Progenitor cell of endocrine pancreas (in vitro differentiated cells): ENCODE data around the gene PJA1. TPM values are rescaled to one million over a fixed set of nuclear protein-coding genes. Genes with fewer than 3 reads are reported as not detected.

Source experiments
- DNase-seq: peaks from one replicate; pipeline ENCODE4 v3.0.0; 2021; ENCODE audit warnings: low spot score; ENCODE audit not compliant: unreplicated experiment
- H3K27ac Mint-ChIP-seq: 2 replicates; pipeline ENCODE4 v1.8.0; 2021; ENCODE audit warnings: mild to moderate bottlenecking, moderate library complexity, mixed read lengths
- H3K27me3 Mint-ChIP-seq: 2 replicates; pipeline ENCODE4 v1.8.0; 2021; ENCODE audit warnings: mixed read lengths
- H3K36me3 Mint-ChIP-seq: 2 replicates; pipeline ENCODE4 v1.8.0; 2022; ENCODE audit warnings: mixed read lengths; ENCODE audit not compliant: insufficient read depth
- H3K4me1 Mint-ChIP-seq: 2 replicates; pipeline ENCODE4 v1.8.0; 2021; ENCODE audit warnings: low read depth, mixed read lengths
- H3K4me3 Mint-ChIP-seq: 2 replicates; pipeline ENCODE4 v1.8.0; 2021; ENCODE audit warnings: low read depth, mild to moderate bottlenecking, moderate library complexity, mixed read lengths
- H3K9me3 Mint-ChIP-seq: 2 replicates; pipeline ENCODE4 v1.8.0; 2021; ENCODE audit warnings: low read depth, mixed read lengths
- total RNA-seq: library from RNA; stranded (reverse); gene quantifications from 2 replicates; pipeline ENCODE4 v1.2.1, GENCODE V29; 2021
- TF ChIP-seq, protein P1 (sequence below): fragments of 200-600 bp; sonication (generic); IDR thresholded peaks from one replicate; pipeline ENCODE4 v1.5.0; 2021; ENCODE audit warnings: antibody characterized with exemption, mild to moderate bottlenecking; ENCODE audit not compliant: unreplicated experiment

Gene PJA1
- total RNA-seq, 1 donor from 2014 or later = 35.7 TPM

DNA sequence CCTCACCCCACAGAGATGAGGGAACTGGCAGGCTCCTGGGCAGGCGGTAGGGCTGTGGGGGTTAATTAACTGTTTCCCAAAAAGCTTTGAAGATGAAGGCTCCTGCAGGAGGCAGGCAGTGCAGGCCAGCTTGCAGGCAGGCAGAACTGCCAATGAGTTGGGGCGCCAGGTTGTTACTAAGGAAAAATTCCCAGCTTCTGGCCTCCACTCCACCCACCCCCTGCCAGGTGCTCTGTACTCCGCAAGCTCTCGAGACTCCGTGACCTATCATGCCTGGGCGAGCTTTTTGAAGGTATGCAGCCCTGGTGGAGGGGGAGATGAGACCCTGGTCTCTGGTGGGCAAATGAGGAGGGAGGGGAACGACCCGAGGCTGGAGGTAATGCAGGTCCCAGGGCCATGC is 41.8 kb downstream of the PJA1 start:
- peaks cover 7% of the 10 kb centered on the region for H3K9me3 Mint-ChIP-seq
- H3K36me3 Mint-ChIP-seq = no peaks in the 10 kb centered on the region
- TF ChIP-seq, protein P1, sequence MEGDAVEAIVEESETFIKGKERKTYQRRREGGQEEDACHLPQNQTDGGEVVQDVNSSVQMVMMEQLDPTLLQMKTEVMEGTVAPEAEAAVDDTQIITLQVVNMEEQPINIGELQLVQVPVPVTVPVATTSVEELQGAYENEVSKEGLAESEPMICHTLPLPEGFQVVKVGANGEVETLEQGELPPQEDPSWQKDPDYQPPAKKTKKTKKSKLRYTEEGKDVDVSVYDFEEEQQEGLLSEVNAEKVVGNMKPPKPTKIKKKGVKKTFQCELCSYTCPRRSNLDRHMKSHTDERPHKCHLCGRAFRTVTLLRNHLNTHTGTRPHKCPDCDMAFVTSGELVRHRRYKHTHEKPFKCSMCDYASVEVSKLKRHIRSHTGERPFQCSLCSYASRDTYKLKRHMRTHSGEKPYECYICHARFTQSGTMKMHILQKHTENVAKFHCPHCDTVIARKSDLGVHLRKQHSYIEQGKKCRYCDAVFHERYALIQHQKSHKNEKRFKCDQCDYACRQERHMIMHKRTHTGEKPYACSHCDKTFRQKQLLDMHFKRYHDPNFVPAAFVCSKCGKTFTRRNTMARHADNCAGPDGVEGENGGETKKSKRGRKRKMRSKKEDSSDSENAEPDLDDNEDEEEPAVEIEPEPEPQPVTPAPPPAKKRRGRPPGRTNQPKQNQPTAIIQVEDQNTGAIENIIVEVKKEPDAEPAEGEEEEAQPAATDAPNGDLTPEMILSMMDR = no peak
- peaks cover 10% of the 10 kb centered on the region for H3K27me3 Mint-ChIP-seq
- no peak for DNase-seq
- H3K4me1 Mint-ChIP-seq = peaks cover 2% of the 10 kb centered on the region
- H3K4me3 Mint-ChIP-seq = no peak overlapping the region
- H3K27ac Mint-ChIP-seq = no peak overlapping the region

- Mint-ChIP-seq H3K27me3 (no peaks in the 10 kb centered on the region), H3K27ac (no peak overlapping the region), H3K4me3 (no peak overlapping the region), H3K9me3 (peaks cover 3% of the 10 kb centered on the region), H3K4me1 (no peaks in the 10 kb centered on the region), H3K36me3 (no peaks in the 10 kb centered on the region)
- TF ChIP-seq, protein P1 = no peak
- DNase-seq = no peak
These were observed 43.8 kb downstream of the PJA1 start for GRCh38 chrX:69121321-69122000.

- Mint-ChIP-seq H3K4me1 (no peaks in the 10 kb centered on the region), H3K27ac (no peak overlapping the region), H3K9me3 (peaks cover 3% of the 10 kb centered on the region), H3K4me3 (no peak overlapping the region), H3K27me3 (no peaks in the 10 kb centered on the region), H3K36me3 (no peaks in the 10 kb centered on the region)
- TF ChIP-seq, protein P1 = no peak
- DNase-seq = no peak
These were observed 44.8 kb downstream of the PJA1 start for GRCh38 chrX:69120476-69120875.

GRCh38 chrX:69119122-69119521 is 46.1 kb downstream of the PJA1 start:
- Mint-ChIP-seq H3K36me3 (no peaks in the 10 kb centered on the region), H3K27ac (no peak overlapping the region), H3K9me3 (peaks cover 6% of the 10 kb centered on the region), H3K27me3 (no peaks in the 10 kb centered on the region), H3K4me1 (no peaks in the 10 kb centered on the region), H3K4me3 (no peak overlapping the region)
- DNase-seq = no peak
- TF ChIP-seq, protein P1 = no peak

GRCh38 chrX:69117876-69118526 is 47.3 kb downstream of the PJA1 start:
- Mint-ChIP-seq H3K36me3 (no peaks in the 10 kb centered on the region), H3K9me3 (peaks cover 6% of the 10 kb centered on the region), H3K4me1 (no peaks in the 10 kb centered on the region), H3K27me3 (no peaks in the 10 kb centered on the region), H3K4me3 (no peak overlapping the region), H3K27ac (no peak overlapping the region)
- TF ChIP-seq, protein P1 = no peak
- DNase-seq = no peak
